ENCODE measurements around the gene PXDN. TPM values are rescaled to one million over a fixed set of nuclear protein-coding genes. Genes with fewer than 3 reads are reported as not detected.
"Not testable (repeated sequence)": the region's sequence is repeated elsewhere in the genome, so short reads cannot be mapped to it uniquely, and the experiment has no call there.

The PXDN gene
- total RNA-seq, 6 experiments from 2014 or later = 283 to 403 (median 323) TPM

DNA sequence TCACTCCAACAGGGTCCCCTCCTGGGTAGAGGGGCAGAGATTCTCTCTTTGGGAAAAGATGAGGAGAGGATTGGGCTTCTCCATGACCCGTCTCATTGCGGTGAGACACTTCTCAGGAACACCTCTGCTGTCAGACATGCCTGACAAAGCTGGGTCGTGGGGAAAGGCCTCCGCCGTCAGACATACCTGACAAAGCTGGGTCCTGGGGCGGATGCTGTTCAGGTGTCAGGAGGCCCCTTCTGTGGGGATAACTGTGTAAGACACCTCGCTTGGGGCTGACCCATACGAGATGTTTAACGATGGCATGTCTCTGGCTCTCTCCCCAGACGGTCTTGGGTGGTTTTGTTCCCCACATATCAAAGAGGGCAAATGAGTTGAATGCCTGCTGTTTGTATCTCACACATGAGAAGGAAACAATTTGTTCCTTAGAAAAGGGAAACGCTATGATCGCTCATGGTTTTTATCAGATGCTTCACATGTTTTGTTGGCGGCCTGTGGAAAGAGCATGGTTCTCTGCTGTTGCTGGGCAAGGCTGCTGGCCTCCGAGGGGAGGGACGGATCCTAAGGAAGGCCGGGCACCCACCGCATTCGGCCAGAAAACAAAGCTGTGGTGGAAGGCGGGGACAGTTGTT lies 40.8 kb upstream of the PXDN start:
- Mint-ChIP-seq H3K4me1 (ENCODE audit: low read depth) (peaks cover 7% of the 10 kb centered on the region), H3K27me3 (ENCODE audit: insufficient read depth) (peaks cover 21% of the 10 kb centered on the region), H3K9me3 (no peaks in the 10 kb centered on the region), H3K4me3 (no peak overlapping the region), H3K36me3 (ENCODE audit: low read depth) (no peaks in the 10 kb centered on the region), H3K27ac (no peak overlapping the region)
- TF ChIP-seq, protein P1, sequence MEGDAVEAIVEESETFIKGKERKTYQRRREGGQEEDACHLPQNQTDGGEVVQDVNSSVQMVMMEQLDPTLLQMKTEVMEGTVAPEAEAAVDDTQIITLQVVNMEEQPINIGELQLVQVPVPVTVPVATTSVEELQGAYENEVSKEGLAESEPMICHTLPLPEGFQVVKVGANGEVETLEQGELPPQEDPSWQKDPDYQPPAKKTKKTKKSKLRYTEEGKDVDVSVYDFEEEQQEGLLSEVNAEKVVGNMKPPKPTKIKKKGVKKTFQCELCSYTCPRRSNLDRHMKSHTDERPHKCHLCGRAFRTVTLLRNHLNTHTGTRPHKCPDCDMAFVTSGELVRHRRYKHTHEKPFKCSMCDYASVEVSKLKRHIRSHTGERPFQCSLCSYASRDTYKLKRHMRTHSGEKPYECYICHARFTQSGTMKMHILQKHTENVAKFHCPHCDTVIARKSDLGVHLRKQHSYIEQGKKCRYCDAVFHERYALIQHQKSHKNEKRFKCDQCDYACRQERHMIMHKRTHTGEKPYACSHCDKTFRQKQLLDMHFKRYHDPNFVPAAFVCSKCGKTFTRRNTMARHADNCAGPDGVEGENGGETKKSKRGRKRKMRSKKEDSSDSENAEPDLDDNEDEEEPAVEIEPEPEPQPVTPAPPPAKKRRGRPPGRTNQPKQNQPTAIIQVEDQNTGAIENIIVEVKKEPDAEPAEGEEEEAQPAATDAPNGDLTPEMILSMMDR (IDR thresholded peaks at IDR 0.05) = no peak
- no peak for DNase-seq

DNA sequence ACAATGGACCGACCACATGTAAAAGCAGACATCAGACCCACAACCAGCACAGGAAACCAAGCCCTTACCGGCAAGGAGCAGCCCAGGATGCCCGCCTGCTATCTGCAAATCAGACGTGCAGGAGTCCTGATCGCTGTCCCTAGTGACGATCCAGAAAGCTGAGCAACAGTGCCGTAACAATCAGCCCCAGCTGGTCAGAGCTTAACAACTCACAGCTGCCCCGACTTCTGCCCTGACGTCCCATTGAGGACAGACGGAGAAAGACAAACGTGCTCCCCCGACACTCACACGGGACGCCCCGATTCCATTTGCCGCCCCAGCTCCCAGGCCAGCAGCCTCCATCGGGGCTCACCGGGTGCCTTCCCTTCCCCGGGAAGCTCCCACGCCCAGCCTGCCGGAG lies 39.8 kb upstream of the PXDN start:
- Mint-ChIP-seq H3K36me3 (ENCODE audit: low read depth) (no peaks in the 10 kb centered on the region), H3K4me3 (no peak overlapping the region), H3K4me1 (ENCODE audit: low read depth) (peaks cover 6% of the 10 kb centered on the region; the same call in 1 of the 2 replicates), H3K27me3 (ENCODE audit: insufficient read depth) (peaks cover 21% of the 10 kb centered on the region), H3K27ac (no peak overlapping the region), H3K9me3 (no peaks in the 10 kb centered on the region)
- no peak for DNase-seq
- TF ChIP-seq, protein P1 (IDR thresholded peaks at IDR 0.05) = no peak

DNA sequence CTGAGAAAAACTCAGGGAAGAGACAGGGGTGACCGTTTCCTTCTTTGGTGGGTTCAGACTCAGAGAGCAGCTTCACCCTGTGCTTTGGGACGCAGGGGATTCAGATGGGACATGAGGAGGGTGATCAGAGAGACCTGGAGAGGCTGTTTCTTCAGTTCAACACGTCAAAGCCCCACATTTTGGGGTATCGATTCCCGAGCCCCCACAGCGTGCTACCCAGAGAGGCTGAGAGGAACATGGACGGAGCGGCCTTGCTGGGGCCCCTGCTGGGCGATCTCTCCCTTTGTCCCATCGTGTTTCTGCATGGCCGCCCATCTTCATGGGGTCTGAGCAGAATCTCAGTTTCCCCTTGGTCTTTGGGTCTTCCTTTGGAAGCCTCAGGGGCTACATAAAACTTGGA lies 38.2 kb upstream of the PXDN start:
- H3K36me3 Mint-ChIP-seq (ENCODE audit: low read depth) = no peaks in the 10 kb centered on the region
- H3K4me1 Mint-ChIP-seq (ENCODE audit: low read depth) = peaks cover 13% of the 10 kb centered on the region
- TF ChIP-seq, protein P1 (IDR thresholded peaks at IDR 0.05) = no peak
- no peaks in the 10 kb centered on the region for H3K9me3 Mint-ChIP-seq
- no peak for DNase-seq
- H3K4me3 Mint-ChIP-seq = no peak overlapping the region
- no peak overlapping the region for H3K27ac Mint-ChIP-seq
- H3K27me3 Mint-ChIP-seq (ENCODE audit: insufficient read depth) = peaks cover 21% of the 10 kb centered on the region

DNA sequence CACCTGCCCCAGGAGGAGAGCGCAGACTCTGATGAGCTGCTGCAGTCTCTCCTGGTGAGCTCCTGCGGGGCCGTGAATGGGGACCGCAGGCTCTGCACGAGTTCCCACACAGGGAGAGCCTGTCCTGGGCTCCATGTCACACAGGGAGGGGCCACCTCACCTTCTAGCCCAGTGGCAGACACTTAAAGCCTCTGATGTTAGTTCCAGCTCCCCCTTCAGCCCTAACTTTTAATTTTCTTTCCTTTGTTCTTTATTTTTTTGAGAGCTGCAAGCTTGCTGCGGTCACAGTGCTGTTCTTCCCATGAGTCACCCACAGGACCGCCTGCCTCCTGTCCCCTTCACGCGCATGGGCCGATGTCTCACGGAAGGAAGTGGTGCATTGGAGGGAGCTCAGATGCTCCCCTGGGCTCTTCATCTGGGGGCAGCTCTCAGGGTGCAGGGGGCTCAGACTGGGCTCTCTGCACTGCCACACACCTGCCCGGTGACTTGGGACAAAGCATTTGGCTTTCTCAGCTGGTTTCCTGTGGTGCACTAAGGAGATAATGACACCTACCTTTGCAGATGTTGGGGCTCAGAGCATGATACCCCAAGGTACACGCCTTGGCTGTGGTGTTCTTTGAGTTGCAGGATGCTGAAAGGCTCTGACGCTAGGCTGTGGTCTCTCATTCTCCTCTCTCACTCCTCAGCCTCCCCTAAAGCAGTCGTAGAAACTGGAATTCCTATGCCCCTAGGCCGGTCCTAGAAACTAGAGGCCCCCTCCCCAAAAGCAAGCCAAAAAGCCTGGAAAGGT lies 37.2 kb upstream of the PXDN start:
- no peak overlapping the region for H3K4me3 Mint-ChIP-seq
- no peak for DNase-seq
- TF ChIP-seq, protein P1 (IDR thresholded peaks at IDR 0.05) = no peak

DNA sequence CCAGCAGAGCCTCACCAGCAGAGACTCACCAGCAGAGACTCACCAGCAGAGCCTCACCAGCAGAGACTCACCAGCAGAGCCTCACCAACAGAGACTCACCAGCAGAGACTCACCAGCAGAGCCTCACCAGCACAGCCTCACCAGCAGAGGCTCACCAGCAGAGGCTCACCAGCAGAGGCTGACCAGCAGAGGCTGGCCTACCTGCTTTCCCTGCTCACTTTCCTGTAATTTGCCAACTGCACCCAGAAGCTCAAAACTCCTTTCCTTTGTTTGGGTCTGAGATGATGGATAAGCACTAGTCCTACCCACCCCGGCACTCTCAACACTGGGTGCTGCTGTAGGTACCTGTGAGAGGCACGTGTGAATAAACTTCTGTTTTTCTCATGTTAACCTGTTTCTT lies 36.4 kb upstream of the PXDN start:
- Mint-ChIP-seq H3K9me3 (no peaks in the 10 kb centered on the region), H3K27ac (no peak overlapping the region), H3K36me3 (ENCODE audit: low read depth) (no peaks in the 10 kb centered on the region), H3K4me3 (no peak overlapping the region), H3K27me3 (ENCODE audit: insufficient read depth) (peaks cover 21% of the 10 kb centered on the region), H3K4me1 (ENCODE audit: low read depth) (peaks cover 13% of the 10 kb centered on the region)
- TF ChIP-seq, protein P1 (IDR thresholded peaks at IDR 0.05) = no peak
- no peak for DNase-seq

More for the DNA sequence above, 37.2 kb upstream of the PXDN start:
- Mint-ChIP-seq H3K9me3 (no peaks in the 10 kb centered on the region), H3K4me1 (ENCODE audit: low read depth) (peaks cover 13% of the 10 kb centered on the region), H3K36me3 (ENCODE audit: low read depth) (no peaks in the 10 kb centered on the region), H3K27ac (no peak overlapping the region), H3K27me3 (ENCODE audit: insufficient read depth) (peaks cover 21% of the 10 kb centered on the region)

DNA sequence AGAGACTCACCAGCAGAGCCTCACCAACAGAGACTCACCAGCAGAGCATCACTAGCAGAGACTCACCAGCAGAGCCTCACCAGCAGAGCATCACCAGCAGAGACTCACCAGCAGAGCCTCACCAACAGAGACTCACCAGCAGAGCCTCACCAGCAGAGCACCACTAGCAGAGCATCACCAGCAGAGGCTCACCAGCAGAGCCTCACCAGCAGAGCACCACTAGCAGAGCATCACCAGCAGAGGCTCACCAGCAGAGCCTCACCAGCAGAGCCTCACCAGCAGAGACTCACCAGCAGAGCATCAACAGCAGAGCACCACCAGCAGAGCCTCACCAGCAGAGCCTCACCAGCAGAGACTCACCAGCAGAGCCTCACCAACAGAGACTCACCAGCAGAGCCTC lies 35.7 kb upstream of the PXDN start:
- not testable (repeated sequence) for H3K4me3 Mint-ChIP-seq; H3K9me3 Mint-ChIP-seq; DNase-seq; H3K36me3 Mint-ChIP-seq (ENCODE audit: low read depth); H3K27ac Mint-ChIP-seq
- H3K4me1 Mint-ChIP-seq (ENCODE audit: low read depth) = peaks cover 13% of the 10 kb centered on the region
- peaks cover 21% of the 10 kb centered on the region for H3K27me3 Mint-ChIP-seq (ENCODE audit: insufficient read depth)

All from HFFc6 (cell line).